ENCODE data around the gene TBCK. TPM values are rescaled to one million over a fixed set of nuclear protein-coding genes. Genes with fewer than 3 reads are reported as not detected.

Gene TBCK
- total RNA-seq, 1 experiment from 2014 or later: 28.6 TPM

DNA sequence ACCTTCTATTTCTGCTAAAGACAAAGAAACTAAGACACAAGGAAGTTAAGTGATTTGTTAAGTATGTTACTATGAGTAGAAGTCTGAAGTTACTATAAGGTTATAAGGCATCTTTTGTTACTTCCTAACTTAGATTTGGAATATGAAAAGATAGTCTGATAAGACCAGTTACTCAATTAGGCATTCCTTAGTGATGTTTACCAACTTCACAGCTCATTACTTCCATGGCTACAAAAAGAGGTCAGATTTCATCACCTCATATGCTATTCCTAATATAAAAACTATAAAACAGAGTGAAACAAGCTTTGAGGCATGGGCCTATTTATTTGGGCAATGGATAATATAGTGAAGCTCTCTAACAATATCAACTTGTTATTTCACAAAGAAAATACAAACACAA is 143.1 kb downstream of the TBCK start (continued):
- TF ChIP-seq E2F4 (CRISPR knock-in tag; IDR thresholded peaks at IDR 0.05; ENCODE audit: borderline replicate concordance, low read depth) (no peak), ZNF423 (CRISPR knock-in tag; IDR thresholded peaks at IDR 0.05) (no peak), EMX1 (CRISPR knock-in tag; IDR thresholded peaks at IDR 0.05) (no peak), NFATC4 (CRISPR knock-in tag; IDR thresholded peaks at IDR 0.05) (no peak), OVOL2 (CRISPR knock-in tag; IDR thresholded peaks at IDR 0.05; ENCODE audit: borderline replicate concordance) (no peak)
- TF ChIP-seq, protein P1, sequence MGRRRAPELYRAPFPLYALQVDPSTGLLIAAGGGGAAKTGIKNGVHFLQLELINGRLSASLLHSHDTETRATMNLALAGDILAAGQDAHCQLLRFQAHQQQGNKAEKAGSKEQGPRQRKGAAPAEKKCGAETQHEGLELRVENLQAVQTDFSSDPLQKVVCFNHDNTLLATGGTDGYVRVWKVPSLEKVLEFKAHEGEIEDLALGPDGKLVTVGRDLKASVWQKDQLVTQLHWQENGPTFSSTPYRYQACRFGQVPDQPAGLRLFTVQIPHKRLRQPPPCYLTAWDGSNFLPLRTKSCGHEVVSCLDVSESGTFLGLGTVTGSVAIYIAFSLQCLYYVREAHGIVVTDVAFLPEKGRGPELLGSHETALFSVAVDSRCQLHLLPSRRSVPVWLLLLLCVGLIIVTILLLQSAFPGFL (CRISPR knock-in tag; IDR thresholded peaks at IDR 0.05; ENCODE audit: borderline replicate concordance): no peak

GRCh38 chr4:106165351-106166010 is 150.5 kb downstream of the TBCK start:
- DNase-seq (ENCODE audit: low spot score): no peak
- no peak for ATAC-seq
- Mint-ChIP-seq H3K9me3 (peaks cover 39% of the 10 kb centered on the region), H3K4me3 (no peak overlapping the region), H3K27me3 (ENCODE audit: low read depth) (no peaks in the 10 kb centered on the region), H3K27ac (no peak overlapping the region), H3K36me3 (peaks cover 39% of the 10 kb centered on the region), H3K4me1 (peaks cover 3% of the 10 kb centered on the region)
- ChIA-PET POLR2A (no interaction called here), CTCF (no interaction called here)
- TF ChIP-seq, protein P1 (CRISPR knock-in tag; IDR thresholded peaks at IDR 0.05; ENCODE audit: borderline replicate concordance): no peak
- TF ChIP-seq KAT7 (CRISPR knock-in tag; IDR thresholded peaks at IDR 0.05; ENCODE audit: borderline replicate concordance): no peak
- TF ChIP-seq, protein P2, sequence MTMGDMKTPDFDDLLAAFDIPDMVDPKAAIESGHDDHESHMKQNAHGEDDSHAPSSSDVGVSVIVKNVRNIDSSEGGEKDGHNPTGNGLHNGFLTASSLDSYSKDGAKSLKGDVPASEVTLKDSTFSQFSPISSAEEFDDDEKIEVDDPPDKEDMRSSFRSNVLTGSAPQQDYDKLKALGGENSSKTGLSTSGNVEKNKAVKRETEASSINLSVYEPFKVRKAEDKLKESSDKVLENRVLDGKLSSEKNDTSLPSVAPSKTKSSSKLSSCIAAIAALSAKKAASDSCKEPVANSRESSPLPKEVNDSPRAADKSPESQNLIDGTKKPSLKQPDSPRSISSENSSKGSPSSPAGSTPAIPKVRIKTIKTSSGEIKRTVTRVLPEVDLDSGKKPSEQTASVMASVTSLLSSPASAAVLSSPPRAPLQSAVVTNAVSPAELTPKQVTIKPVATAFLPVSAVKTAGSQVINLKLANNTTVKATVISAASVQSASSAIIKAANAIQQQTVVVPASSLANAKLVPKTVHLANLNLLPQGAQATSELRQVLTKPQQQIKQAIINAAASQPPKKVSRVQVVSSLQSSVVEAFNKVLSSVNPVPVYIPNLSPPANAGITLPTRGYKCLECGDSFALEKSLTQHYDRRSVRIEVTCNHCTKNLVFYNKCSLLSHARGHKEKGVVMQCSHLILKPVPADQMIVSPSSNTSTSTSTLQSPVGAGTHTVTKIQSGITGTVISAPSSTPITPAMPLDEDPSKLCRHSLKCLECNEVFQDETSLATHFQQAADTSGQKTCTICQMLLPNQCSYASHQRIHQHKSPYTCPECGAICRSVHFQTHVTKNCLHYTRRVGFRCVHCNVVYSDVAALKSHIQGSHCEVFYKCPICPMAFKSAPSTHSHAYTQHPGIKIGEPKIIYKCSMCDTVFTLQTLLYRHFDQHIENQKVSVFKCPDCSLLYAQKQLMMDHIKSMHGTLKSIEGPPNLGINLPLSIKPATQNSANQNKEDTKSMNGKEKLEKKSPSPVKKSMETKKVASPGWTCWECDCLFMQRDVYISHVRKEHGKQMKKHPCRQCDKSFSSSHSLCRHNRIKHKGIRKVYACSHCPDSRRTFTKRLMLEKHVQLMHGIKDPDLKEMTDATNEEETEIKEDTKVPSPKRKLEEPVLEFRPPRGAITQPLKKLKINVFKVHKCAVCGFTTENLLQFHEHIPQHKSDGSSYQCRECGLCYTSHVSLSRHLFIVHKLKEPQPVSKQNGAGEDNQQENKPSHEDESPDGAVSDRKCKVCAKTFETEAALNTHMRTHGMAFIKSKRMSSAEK (CRISPR knock-in tag; IDR thresholded peaks at IDR 0.05; ENCODE audit: borderline replicate concordance): no peak
- no peak for TF ChIP-seq NFE2L1 (CRISPR knock-in tag; IDR thresholded peaks at IDR 0.05)
- TF ChIP-seq ERG (CRISPR knock-in tag; IDR thresholded peaks at IDR 0.05): no peak
- TF ChIP-seq SMAD4 (CRISPR knock-in tag; IDR thresholded peaks at IDR 0.05): no peak
- TF ChIP-seq ZSCAN18 (CRISPR knock-in tag; IDR thresholded peaks at IDR 0.05): no peak
- TF ChIP-seq MXD4 (CRISPR knock-in tag; IDR thresholded peaks at IDR 0.05; ENCODE audit: borderline replicate concordance): no peak
- no peak for TF ChIP-seq ZMAT4 (CRISPR knock-in tag; IDR thresholded peaks at IDR 0.05)
- no peak for TF ChIP-seq ZNF425 (CRISPR knock-in tag; conservative IDR thresholded peaks at IDR 0.05)
- TF ChIP-seq FOXK1 (CRISPR knock-in tag; IDR thresholded peaks at IDR 0.05): no peak
- no peak for TF ChIP-seq ETV6 (CRISPR knock-in tag; IDR thresholded peaks at IDR 0.05)

All from WTC11 (cell line).